NCI-H1048 (cell line): Measurements from ENCODE around the gene PYM1.

Experiments used
- DNase-seq: peaks from one replicate; lab custom pipeline; 2025; lab: John Stamatoyannopoulos, UW

Gene PYM1

DNA sequence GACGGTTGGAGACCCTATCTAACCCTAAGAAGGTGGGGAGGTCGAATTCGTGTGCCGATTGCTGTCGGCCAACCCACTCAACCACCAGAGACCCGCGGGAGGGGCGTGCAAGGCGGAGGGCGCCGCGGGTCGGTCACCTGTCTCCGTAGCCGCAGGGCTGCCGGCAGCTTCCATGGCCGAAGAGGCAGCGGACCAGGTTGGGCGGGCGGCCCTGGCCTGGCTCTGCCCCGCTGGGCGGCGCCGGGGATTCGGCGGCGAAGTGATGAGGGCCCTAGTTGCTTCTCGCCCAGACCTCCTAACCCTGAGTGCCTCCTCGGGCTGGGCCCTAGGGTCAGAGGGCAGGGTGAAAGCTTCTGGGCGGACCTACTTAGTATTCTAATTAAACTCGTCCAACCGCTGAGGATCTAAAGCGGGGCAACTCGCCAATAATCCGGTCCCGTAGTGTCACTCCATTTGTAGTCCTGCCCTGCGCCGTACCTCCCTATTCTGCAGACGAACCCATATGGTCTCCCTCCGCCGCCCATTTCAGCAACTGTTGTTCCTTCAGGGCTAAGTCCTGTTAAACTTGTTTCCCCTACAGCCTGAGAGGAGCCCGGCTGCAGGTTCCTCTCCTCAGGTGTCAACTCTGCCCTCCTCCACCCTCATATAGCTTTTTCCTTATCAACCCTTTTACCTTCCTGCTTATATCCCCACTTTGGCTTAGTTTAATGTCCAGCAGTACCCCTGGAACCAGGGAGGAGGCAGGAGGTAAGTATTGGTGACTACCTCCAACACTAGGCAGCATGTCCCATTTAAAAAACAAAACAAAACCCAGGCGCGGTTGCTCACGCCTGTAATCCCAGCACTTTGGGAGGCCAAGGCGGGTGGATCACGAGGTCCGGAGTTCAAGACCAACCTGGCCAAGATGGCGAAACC lies at the start of gene PYM1:
PYM1 (minus strand) TSS at position 307 of the 915 bp plus-strand sequence; CDS start at position 174, 133 bp downstream.
- DNase-seq, result no peak

DNA sequence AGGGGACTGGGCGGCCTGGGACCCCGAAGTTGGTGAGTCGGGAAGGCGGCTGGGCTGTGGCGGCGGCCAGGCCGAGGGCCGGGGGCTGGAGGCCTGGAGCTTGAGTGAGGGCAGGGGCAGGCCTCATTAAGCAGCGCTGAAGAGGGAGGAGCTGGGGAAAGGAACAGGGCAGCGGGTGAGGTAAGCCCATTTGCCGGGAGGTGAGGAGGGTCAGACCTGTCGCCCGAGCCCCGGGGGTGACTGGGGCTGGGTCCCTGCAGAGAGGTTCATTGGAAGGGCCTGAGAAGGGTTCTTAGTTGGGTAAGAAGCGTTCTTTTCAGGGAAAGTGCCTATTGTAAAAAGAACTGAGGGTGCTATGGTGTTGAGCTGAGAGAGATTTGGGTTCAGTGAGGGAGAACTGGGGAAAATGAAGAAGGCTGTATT lies 46.6 kb upstream of the PYM1 start:
- DNase-seq, result no peak

DNA sequence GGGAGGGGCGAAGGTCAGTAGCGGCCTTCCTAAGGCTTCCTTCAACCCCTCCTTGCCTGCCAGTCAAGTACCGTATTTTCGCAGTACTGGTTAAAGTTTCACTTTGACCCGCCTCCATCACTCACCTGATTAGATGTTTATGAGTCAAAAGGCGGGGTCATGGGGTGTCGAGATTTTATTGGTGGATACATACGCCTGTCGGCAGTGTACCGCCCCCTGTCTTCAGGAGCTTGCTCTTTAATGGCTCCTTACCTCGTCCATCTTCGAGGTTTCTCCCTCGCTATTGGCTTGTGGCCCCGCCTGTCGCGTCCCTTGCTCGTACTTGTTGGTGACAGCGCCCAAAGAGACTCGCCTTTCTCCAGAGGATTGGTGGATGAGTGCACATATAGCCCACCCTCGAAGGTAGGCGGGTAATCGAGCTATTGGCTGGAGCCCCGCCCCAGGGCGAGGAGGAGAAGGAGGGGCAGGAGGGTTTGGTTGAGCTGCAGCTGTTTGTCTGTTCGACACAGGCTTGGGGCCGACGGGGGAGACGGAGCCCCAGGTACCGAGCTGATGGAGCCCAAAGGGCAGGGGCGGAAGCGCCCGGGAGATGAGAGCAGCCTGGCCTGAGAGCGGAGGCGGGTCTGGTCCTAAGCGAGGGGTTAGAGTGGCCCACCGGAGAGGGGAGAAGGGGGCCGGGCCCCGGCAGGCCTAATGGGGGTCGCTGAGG lies 46.1 kb upstream of the PYM1 start, which contains the start of gene RAB5B:
RAB5B (plus strand) TSS at position 480 of the 709 bp plus-strand sequence. CDS start 12,883 bp downstream, outside the sequence.
- peak; percentile 99 for DNase-seq

DNA sequence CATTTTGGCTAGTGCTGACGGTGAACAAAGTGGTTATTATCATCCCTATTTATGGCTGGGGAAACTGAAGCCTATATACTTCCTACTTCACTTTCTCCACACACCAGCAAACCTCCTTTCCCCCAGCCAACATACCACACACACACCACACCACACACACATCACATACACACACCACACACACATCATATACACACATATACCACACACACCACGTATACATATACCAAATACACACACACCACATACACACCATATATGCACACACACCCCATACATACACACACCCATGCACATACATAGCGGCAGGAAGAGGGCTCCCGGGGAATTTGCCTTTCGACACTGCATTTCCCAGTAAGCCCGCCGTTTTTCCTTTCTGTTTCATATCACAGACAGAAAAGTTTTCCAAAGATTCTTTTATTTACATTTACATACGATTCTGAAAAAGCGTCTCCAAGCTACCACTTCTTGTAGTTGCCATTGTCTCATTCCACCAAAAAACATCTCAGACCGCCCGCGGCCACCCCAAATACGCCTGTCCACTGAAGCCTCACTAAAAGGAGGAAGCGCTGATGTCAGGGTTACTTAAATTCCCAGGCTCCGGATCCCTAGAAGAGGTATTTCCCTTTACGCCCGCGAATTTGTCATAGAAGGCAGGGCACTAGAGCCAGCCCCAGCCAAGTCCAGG lies 45.4 kb upstream of the PYM1 start:
- no peak for DNase-seq

DNA sequence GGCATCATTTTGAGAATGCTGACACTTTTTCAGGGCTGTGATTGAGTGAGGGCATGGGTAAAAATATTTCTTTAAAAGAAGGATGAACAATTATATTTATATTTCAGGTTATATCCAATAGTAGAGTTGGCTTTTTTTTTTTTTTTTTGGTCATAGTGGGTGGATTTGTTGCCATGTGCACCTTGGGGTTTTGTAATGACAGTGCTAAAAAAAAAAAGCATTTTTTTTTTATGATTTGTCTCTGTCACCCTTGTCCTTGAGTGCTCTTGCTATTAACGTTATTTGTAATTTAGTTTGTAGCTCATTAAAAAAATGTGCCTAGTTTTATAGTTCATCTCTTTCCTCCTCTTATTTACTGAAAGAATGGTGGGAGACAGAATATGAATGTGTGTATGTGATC lies 44.8 kb upstream of the PYM1 start:
- no peak for DNase-seq

DNA sequence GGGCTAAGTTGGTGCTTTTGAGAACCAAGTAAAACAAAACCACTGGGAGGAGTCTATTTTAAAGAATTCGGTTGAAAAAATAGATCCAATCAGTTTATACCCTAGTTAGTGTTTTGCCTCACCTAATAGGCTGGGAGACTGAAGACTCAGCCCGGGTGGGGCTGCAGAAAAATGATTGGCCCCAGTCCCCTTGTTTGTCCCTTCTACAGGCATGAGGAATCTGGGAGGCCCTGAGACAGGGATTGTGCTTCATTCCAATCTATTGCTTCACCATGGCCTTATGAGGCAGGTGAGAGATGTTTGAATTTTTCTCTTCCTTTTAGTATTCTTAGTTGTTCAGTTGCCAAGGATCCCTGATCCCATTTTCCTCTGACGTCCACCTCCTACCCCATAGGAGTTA lies 44.3 kb upstream of the PYM1 start:
- no peak for DNase-seq

DNA sequence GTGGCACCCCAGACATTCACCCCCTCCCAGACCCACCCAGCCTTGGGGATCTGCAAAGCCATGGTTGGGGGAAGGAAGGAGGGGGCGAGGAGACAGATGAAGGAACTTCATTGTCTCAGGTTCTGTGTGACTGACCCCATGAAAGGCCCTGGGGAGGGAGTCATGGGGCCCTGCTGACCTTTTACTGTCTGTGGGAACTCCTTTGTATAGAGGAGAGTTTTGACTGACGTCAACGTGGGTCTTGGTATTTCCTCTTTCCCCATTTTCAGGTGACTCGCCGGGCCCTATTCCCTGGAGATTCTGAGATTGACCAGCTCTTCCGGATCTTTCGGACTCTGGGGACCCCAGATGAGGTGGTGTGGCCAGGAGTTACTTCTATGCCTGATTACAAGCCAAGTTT lies 43.1 kb upstream of the PYM1 start:
- DNase-seq, result no peak

DNA sequence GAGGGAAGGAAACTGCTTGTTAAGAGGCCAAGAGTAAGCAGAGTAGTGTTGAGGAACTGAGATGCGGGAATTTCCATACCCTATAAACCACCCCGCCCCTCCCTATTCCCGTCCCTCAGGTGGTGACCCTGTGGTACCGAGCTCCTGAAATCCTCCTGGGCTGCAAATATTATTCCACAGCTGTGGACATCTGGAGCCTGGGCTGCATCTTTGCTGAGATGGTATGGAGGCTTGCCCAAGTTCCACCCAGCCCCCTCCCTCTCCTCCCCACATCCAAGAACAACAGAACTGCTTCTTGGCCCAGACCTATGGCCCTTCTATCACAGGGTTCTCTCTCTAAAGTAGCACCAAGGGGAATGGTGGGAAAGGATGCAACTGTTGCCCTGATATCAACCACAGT lies 41.7 kb upstream of the PYM1 start:
- DNase-seq, result no peak

DNA sequence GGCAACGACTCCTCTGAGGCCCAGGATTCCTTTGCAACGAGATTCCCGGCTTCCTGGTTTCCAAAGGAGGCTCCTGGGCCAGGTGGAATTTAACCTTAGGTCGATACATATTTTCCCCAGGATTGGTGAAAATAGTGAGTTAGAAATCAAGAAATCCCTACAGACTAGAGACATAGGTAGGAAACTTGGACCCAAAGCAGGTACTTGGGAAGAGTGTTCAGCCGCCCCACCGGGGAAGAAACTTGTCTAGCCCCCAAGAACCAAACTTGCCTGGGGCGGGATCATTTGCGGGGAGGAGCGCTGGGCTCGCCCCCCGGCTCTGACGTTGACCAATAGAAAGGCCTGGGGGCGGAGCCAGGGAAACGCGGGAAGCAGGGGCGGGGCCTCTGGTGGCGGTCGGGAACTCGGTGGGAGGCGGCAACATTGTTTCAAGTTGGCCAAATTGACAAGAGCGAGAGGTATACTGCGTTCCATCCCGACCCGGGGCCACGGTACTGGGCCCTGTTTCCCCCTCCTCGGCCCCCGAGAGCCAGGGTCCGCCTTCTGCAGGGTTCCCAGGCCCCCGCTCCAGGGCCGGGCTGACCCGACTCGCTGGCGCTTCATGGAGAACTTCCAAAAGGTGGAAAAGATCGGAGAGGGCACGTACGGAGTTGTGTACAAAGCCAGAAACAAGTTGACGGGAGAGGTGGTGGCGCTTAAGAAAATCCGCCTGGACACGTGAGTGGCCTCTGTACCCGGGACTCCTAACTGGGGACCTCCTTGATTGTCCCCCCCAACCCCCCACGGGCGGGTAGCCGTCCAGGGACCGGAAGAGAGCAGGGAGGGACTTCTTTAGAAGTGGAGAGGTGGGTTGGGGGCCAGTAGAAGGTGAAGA lies 39.0 kb upstream of the PYM1 start, which contains the start of gene CDK2:
CDK2 (plus strand) TSS at position 423 of the 874 bp plus-strand sequence; CDS start at position 602, 179 bp downstream.
- DNase-seq, result peak; percentile 77

DNA sequence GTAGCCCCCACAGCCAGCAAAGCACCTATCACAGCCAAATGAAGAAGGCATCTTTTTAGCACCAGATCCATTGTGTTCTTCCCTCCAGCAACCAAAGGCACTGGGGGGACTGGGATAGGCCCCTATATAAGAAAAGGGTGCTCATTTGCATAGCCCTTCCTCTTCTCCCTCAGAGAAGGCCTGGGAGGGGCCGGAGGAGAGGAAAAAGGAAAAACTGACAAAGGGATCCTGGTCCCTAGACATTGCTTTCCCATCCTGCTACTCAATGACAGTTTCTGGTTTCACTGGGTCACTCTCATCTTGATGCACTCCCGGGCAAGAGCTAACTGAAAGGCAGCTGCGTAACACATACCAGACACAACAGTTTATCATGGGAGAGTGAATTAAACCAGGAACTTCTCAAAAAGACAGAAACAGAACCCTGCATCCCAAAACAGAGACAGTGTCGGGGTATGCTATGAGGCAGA lies 38.3 kb upstream of the PYM1 start, which contains the start of gene PMEL:
PMEL (minus strand) TSS at position 102 of the 467 bp plus-strand sequence; CDS start at position 71, 31 bp downstream.
- no peak for DNase-seq

DNA sequence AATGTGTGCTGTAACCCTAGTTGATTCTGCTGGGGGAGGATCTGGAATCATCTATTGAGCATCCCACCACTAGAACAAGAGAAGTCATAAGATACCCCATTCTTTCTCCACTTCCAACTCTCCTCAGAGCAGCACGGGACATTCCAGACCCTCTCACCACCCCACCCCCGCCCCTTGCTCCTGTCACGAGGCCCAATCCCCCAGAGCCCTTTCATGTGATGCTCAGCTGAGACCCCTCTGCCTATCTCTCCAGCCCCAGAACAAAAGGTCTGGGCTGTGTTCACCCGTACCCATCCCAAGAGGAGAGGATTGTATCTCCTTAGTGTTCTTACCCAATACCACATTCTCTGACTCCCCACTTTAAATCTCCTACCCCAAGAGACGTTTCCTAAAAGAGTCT lies 37.5 kb upstream of the PYM1 start:
- no peak for DNase-seq

DNA sequence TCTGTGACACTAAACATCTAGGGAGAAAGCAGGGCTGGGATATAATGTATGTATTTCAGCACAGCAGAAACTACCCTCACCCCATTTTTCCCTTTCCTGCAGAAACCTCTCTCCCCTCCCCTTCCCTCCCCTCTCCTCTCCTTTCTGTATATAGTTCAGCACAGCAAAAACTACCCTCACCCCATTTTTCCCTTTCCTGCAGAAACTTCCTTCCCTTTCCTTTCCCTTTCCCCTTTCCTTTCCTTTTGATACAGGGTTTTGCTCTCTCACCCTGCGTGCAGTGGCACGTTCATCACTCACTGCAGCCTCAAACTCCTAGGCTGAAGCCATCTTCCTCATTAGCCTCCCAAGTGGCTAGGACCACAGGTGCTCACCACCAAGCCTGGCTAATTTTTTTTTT lies 36.1 kb upstream of the PYM1 start:
- DNase-seq, result no peak

DNA sequence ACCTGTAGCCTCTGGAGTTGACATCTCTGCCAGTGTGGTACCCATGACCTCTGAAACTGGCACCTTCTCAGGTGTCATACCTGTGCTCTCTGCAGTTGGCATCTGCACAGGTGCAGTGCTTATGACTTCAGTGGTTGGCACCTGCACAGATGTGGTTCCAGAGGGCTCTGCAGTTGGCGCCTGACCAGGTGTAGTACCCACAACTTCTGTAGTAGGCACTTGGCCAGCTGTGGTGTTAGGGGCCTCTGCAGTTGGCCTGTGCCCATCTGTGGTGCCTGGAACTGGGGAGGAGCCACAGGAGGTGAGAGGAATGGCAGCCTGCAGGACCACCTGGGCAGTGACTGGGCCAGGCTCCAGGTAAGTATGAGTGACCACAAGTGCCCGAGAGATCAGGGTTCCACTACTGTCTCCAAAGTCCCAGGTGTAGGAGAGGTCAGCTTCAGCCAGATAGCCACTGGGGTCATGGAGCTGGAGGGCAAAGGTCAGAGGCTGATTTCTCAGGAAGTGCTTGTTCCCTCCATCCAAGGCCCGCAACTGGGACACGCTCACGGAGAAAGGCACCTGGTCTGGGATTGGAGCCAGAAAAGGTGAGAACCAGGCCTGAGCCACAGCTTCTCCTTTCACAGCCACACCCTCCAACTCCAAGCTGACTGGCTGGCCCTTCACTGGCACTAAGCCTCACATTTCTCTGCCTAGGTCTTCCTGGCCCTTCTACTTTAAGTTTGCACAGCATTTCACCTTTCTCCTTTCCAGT lies 29.6 kb upstream of the PYM1 start:
- no peak for DNase-seq

DNA sequence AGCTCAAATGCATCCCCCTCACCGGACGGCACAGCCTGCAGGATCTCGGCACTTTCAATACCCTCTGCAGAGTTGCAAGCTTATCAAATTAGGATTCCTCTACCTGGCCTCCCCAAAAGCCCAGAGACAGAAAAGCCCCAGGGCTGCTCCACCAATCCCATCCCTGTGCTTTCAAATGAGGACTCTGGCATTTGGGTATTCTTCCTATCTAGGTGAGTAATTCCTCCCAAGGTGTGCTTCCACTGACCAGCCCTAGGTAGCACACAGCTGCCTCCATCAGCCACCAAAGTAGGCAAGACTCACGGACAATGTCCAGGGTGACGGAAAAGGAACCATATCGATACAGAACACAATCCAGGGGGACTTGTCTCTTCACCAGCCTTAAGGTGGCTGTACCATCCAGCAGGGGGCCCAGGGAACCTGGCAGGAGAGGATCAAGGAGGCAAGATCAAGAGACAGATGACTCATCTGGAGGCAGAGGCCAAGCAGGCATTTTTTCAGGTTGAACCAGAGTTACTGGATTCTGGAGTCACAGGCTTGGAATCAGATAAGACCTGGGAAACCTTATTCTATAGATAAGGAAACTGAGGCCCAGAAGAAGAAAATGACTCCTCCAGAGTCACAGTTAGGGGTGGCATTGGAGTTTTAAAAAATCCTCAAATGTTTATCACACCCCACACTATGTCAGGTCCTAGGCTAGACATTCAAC lies 28.3 kb upstream of the PYM1 start:
- no peak for DNase-seq

DNA sequence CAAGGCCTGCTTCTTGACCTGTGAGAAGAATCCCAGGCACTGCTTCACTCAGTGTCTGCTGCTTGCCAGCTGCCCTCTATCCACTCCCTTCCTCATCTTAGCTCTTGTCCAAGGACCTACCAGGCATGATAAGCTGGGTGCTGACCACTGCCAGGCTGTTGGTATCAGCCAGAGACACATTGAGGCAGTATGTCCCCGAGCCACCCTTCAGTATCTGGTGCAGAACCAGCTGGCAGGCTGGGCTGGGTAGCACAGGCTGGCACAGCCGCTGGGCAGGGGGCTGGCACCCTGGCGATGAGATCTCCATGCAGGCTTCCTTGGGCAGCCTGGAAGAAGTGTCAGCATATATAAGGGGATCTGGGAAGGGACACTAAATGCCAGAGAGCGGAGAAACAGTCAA lies 27.6 kb upstream of the PYM1 start:
- no peak for DNase-seq

DNA sequence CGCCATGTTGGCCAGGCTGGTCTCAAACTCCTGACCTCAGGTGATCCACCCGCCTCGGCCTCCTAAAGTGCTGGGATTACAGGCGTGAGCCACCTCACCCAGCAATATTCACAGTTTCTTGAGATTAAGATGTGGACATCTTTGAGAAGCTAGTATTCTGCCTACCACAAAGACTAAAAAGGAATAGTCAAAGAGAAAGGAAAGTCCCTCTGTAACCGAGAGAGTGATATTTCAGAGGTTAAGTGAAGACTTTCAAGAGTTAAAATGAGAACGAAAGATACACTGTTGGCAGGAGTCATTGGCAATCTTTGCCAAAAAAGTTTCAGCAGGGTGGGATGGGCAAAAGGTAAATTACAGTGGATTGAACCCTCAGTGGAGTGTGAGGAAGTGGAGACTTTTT lies 18.9 kb upstream of the PYM1 start:
- DNase-seq, result no peak

DNA sequence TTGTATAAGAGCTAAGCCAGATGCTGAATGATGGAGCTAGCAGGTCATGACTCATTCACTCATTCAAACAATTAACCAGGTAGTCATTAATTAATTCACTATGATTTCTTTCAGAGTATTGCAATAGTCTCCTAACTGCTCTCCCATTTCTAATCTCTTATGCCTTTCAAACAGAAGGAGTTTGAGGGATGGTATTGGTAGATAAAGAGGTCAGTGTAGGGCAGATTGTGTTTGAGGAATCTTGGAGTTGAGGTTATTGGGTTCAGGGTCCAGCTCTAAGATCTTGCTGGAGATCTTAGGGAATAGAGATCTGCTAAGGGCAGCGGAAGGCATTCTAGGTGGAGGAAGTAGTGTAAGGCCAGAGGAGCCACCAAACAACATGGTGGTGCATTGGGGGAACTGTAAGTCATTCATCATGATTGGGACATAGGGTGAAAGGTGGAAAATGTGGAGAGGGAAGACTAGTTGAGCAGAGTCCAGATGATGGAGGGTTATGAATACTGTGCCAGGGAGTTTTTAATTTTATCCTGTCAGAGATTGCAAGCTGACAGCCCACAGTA lies 15.0 kb upstream of the PYM1 start:
- DNase-seq, result no peak

DNA sequence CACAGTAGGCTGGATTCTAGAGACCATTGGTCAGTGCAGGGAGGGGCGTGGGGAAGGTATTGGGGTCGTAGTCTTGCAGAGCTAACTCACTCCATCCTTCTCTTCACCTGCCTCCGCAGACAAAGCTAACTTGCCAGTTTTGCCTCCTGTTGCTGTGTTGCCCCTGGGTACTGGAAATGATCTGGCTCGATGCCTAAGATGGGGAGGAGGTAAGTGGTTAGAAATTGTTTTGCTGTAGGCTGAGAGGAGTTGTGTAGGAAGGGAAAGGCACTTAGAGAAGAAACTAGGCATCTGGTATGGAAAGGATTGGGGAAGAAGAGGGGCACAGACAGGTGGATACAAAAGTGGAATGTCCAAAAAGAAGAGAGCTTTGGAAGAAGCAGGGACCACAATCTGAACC lies 14.4 kb upstream of the PYM1 start:
- no peak for DNase-seq

DNA sequence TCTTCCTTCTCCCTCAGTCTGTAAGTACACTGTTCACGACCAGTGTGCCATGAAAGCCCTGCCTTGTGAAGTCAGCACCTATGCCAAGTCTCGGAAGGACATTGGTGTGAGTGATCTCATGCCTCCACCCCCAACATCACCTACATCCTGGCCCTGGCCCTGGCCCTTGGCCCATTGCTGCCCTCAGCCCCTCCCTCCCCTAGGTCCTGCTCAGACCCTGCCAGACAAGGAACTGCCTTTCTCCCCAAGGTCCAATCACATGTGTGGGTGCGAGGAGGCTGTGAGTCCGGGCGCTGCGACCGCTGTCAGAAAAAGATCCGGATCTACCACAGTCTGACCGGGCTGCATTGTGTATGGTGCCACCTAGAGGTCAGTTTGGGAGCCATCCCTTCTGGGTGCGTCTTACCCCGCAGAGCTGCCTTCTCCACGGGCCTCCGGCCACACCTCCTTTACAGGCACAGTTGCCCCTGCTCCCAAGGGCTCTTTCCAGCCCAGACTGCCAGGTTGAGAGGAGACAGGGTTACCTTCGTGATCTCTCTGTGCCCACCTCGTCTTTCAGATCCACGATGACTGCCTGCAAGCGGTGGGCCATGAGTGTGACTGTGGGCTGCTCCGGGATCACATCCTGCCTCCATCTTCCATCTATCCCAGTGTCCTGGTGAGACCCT lies 12.5 kb upstream of the PYM1 start:
- DNase-seq, result peak; percentile 53
